IPS DF 6.9 (cell line): Measurements from ENCODE around the gene DHDDS.
"Not testable (repeated sequence)": the region's sequence is repeated elsewhere in the genome, so short reads cannot be mapped to it uniquely, and the experiment has no call there.

Experiments
- DNase-seq: peaks from one replicate; pipeline ENCODE4 v3.0.0-alpha.2; 2013; ENCODE audit warnings: low read depth, low spot score
- H3K27ac ChIP-seq: one replicate; pipeline ENCODE4 v1.5.1; 2013; ENCODE audit warnings: low read length, control low read depth
- H3K27me3 ChIP-seq: 2 replicates; pipeline ENCODE4 v1.6.1; 2013; ENCODE audit warnings: mild to moderate bottlenecking, low read length; ENCODE audit not compliant: control insufficient read depth, insufficient read depth
- H3K36me3 ChIP-seq: 2 replicates; pipeline ENCODE4 v1.6.1; 2013; ENCODE audit warnings: low read length; ENCODE audit not compliant: control insufficient read depth, insufficient read depth
- H3K4me1 ChIP-seq: 2 replicates; pipeline ENCODE4 v1.6.1; 2013; ENCODE audit warnings: low read length; ENCODE audit not compliant: control insufficient read depth, insufficient read depth
- H3K4me3 ChIP-seq: 2 replicates; pipeline ENCODE4 v1.5.1; 2013; ENCODE audit warnings: mild to moderate bottlenecking, low read length
- H3K9me3 ChIP-seq: 2 replicates; pipeline ENCODE4 v1.6.1; 2013; ENCODE audit warnings: low read length, inconsistent platforms; ENCODE audit not compliant: control insufficient read depth, insufficient read depth
- WGBS: extraction: QIAGEN DNeasy Blood & Tissue Kit; methylation state at CpG from one replicate; pipeline ENCODE4 v1.1.7; 2013; ENCODE audit warnings: mixed read lengths, missing lambda C conversion rate; ENCODE audit not compliant: insufficient read length, insufficient coverage; 5-methylcytosine and 5-hydroxymethylcytosine counted together

DHDDS gene

GRCh38 chr1:26431979-26432695 lies at the start of gene DHDDS:
TSS of gene DHDDS (plus strand) at chr1:26432321. CDS start at chr1:26432946, 625 bp downstream.
- Histone ChIP-seq H3K36me3 (peaks cover 7% of the 10 kb centered on the region; the same call in 1 of the 2 replicates), H3K27ac (no peak within 1 kb of the TSS), H3K27me3 (no peaks in the 10 kb centered on the region), H3K4me1 (no peaks in the 10 kb centered on the region), H3K4me3 (peak within 1 kb of the TSS; percentile 67; the same call in 1 of the 2 replicates), H3K9me3 (no peaks in the 10 kb centered on the region)
- peak; percentile 95 for DNase-seq
- WGBS, result no CpG with 5 or more reads among the region's 45 CpGs

GRCh38 chr1:26384076-26384475 lies 48.0 kb upstream of the DHDDS start:
- peaks cover 1% of the 10 kb centered on the region; the same call in 1 of the 2 replicates for H3K4me1 ChIP-seq
- WGBS, result no CpG with 5 or more reads among the region's 3 CpGs
- H3K9me3 ChIP-seq, result no peaks in the 10 kb centered on the region
- no peak for DNase-seq
- H3K27me3 ChIP-seq, result no peaks in the 10 kb centered on the region
- H3K27ac ChIP-seq, result no peak overlapping the region
- no peak overlapping the region for H3K4me3 ChIP-seq
- no peaks in the 10 kb centered on the region for H3K36me3 ChIP-seq

GRCh38 chr1:26385063-26385462 lies 47.1 kb upstream of the DHDDS start:
- DNase-seq, H3K4me3 ChIP-seq, H3K36me3 ChIP-seq, H3K27ac ChIP-seq, H3K9me3 ChIP-seq, H3K4me1 ChIP-seq, H3K27me3 ChIP-seq: not testable (repeated sequence)
- WGBS, result no CpG with 5 or more reads among the region's 3 CpGs

GRCh38 chr1:26387447-26387846 lies 44.7 kb upstream of the DHDDS start:
- WGBS, result no CpG with 5 or more reads among the region's 7 CpGs
- no peaks in the 10 kb centered on the region for H3K27me3 ChIP-seq
- peaks cover 5% of the 10 kb centered on the region for H3K4me1 ChIP-seq
- H3K4me3 ChIP-seq, result no peak overlapping the region
- DNase-seq, result no peak
- H3K36me3 ChIP-seq, result no peaks in the 10 kb centered on the region
- no peak overlapping the region for H3K27ac ChIP-seq
- no peaks in the 10 kb centered on the region for H3K9me3 ChIP-seq

GRCh38 chr1:26388791-26389445 lies 43.2 kb upstream of the DHDDS start:
- Histone ChIP-seq H3K27me3 (no peaks in the 10 kb centered on the region), H3K4me1 (peaks cover 5% of the 10 kb centered on the region), H3K36me3 (no peaks in the 10 kb centered on the region), H3K9me3 (no peaks in the 10 kb centered on the region), H3K27ac (no peak overlapping the region), H3K4me3 (no peak overlapping the region)
- DNase-seq, result no peak
- no CpG with 5 or more reads among the region's 7 CpGs for WGBS

GRCh38 chr1:26389604-26390247 lies 42.4 kb upstream of the DHDDS start:
- H3K27ac ChIP-seq, result no peak overlapping the region
- H3K4me1 ChIP-seq, result peaks cover 5% of the 10 kb centered on the region
- H3K4me3 ChIP-seq, result no peak overlapping the region
- H3K36me3 ChIP-seq, result no peaks in the 10 kb centered on the region
- H3K9me3 ChIP-seq, result no peaks in the 10 kb centered on the region
- no peaks in the 10 kb centered on the region for H3K27me3 ChIP-seq
- no CpG with 5 or more reads among the region's 4 CpGs for WGBS
- no peak for DNase-seq

- H3K4me3 ChIP-seq, result no peak overlapping the region
- DNase-seq, result peak; percentile 50
- peaks cover 4% of the 10 kb centered on the region for H3K4me1 ChIP-seq
- H3K36me3 ChIP-seq, result no peaks in the 10 kb centered on the region
- no peak overlapping the region for H3K27ac ChIP-seq
- no CpG with 5 or more reads among the region's 3 CpGs for WGBS
- H3K27me3 ChIP-seq, result no peaks in the 10 kb centered on the region
- H3K9me3 ChIP-seq, result no peaks in the 10 kb centered on the region
These were observed 40.7 kb upstream of the DHDDS start for GRCh38 chr1:26391450-26391849.

- H3K4me1 ChIP-seq, result peaks cover 4% of the 10 kb centered on the region
- no peak overlapping the region for H3K27ac ChIP-seq
- H3K27me3 ChIP-seq, result no peaks in the 10 kb centered on the region
- no peak overlapping the region for H3K4me3 ChIP-seq
- DNase-seq, result no peak
- H3K9me3 ChIP-seq, result no peaks in the 10 kb centered on the region
- no peaks in the 10 kb centered on the region for H3K36me3 ChIP-seq
- WGBS, result no CpG with 5 or more reads among the region's 8 CpGs
These were observed 36.4 kb upstream of the DHDDS start for GRCh38 chr1:26395754-26396153.

GRCh38 chr1:26399034-26399433 lies 33.1 kb upstream of the DHDDS start:
- H3K27me3 ChIP-seq, result no peaks in the 10 kb centered on the region
- WGBS, result no CpG with 5 or more reads among the region's 3 CpGs
- no peak overlapping the region for H3K27ac ChIP-seq
- no peaks in the 10 kb centered on the region for H3K9me3 ChIP-seq
- H3K4me3 ChIP-seq, result no peak overlapping the region
- H3K36me3 ChIP-seq, result no peaks in the 10 kb centered on the region
- DNase-seq, result no peak
- no peaks in the 10 kb centered on the region for H3K4me1 ChIP-seq

- H3K27me3 ChIP-seq, result no peaks in the 10 kb centered on the region
- no peak for DNase-seq
- no peaks in the 10 kb centered on the region for H3K4me1 ChIP-seq
- no peak overlapping the region for H3K27ac ChIP-seq
- no peaks in the 10 kb centered on the region for H3K9me3 ChIP-seq
- no peak overlapping the region for H3K4me3 ChIP-seq
- no CpG with 5 or more reads among the region's 3 CpGs for WGBS
- no peaks in the 10 kb centered on the region for H3K36me3 ChIP-seq
These were observed 30.2 kb upstream of the DHDDS start for GRCh38 chr1:26401891-26402290.
